B cell (primary cell): ENCODE measurements around the gene RRBP1. TPM values are rescaled to one million over a fixed set of nuclear protein-coding genes. Genes with fewer than 3 reads are reported as not detected.

Experiments used
- ATAC-seq: fragments of 200-7000 bp; cut with Tn5 transposase; one replicate; pipeline ENCODE4 v1.10.0; 2021; ENCODE audit warnings: low read depth, mild to moderate bottlenecking, moderate number of reproducible peaks, moderate library complexity
- CTCF ChIA-PET: fragments of 350-600 bp; sonication (Branson Sonifier 250); formaldehyde crosslinking; loops from one replicate; lab custom pipeline; 2021; ENCODE audit warnings: antibody characterized with exemption, inconsistent platforms; lab: Charles Lee
- POLR2A ChIA-PET: fragments of 350-600 bp; sonication (Branson Sonifier 250); formaldehyde crosslinking; loops from one replicate; lab custom pipeline; 2021; ENCODE audit warnings: antibody characterized with exemption; lab: Charles Lee
- DNase-seq: peaks from one replicate; pipeline ENCODE4 v3.0.0; 2013
- H2AFZ ChIP-seq: 2 replicates; pipeline ENCODE4 v1.6.1; 2012; ENCODE audit warnings: mild to moderate bottlenecking, low read depth, low read length; ENCODE audit not compliant: insufficient read depth, poor library complexity, severe bottlenecking
- H3K27ac ChIP-seq, 2 donors: 1 replicate in 1 of 2; 2 replicates in 1 of 2; pipeline ENCODE4 v1.5.1; 2012 to 2013; ENCODE audit warnings: low read length in 2 of 2, mild to moderate bottlenecking in 2 of 2, moderate library complexity in 1 of 2
- H3K27me3 ChIP-seq, 4 experiments: fragments of 200-600 bp in 1 of 4; sonication (generic) in 1 of 4; replicated peaks in 1 of 4; 1 replicate in 2 of 4; 2 replicates in 2 of 4; pipeline versions ENCODE4 v1.6.1 to v1.7.0; 2013 to 2016; ENCODE audit warnings: low read length in 3 of 4, mild to moderate bottlenecking in 2 of 4, mixed read lengths in 1 of 4, moderate library complexity in 1 of 4; ENCODE audit not compliant: insufficient read depth in 4 of 4, control insufficient read depth in 3 of 4; ENCODE audit errors: control extremely low read depth in 1 of 4
- H3K36me3 ChIP-seq, 2 experiments: replicated peaks in 1 of 2; 1 replicate in 1 of 2; 2 replicates in 1 of 2; pipeline versions ENCODE4 v1.6.1 to v1.7.1; 2013; ENCODE audit warnings: low read length in 1 of 2; ENCODE audit not compliant: insufficient read depth in 2 of 2, control insufficient read depth in 1 of 2; ENCODE audit errors: control extremely low read depth in 1 of 2, extremely low read depth in 1 of 2
- H3K4me1 ChIP-seq, 2 donors: fragments of 200-600 bp in 1 of 2; sonication (generic) in 1 of 2; 1 replicate in 1 of 2; 2 replicates in 1 of 2; pipeline versions ENCODE4 v1.5.1 to v1.6.1; 2013 to 2017; ENCODE audit warnings: low read length in 2 of 2; ENCODE audit not compliant: control insufficient read depth in 2 of 2, insufficient read depth in 2 of 2
- H3K4me2 ChIP-seq: replicated peaks from 2 replicates; pipeline ENCODE3; 2012; ENCODE audit warnings: mild to moderate bottlenecking, low read depth, low read length; ENCODE audit not compliant: poor library complexity, severe bottlenecking
- H3K4me3 ChIP-seq, 5 experiments: fragments of 200-600 bp in 1 of 5; sonication (generic) in 1 of 5; 1 replicate in 3 of 5; 2 replicates in 2 of 5; pipeline versions ENCODE4 v1.5.1 to v1.7.0; 2011 to 2016; ENCODE audit warnings: low read length in 4 of 5, mild to moderate bottlenecking in 4 of 5, low read depth in 2 of 5, control low read depth in 1 of 5, moderate library complexity in 1 of 5; ENCODE audit not compliant: insufficient read depth in 1 of 5; ENCODE audit errors: control extremely low read depth in 1 of 5, extremely low read depth in 1 of 5
- H3K79me2 ChIP-seq: fragments of 200-600 bp; sonication (generic); one replicate; pipeline ENCODE4 v1.6.0; 2016; ENCODE audit warnings: low read length; ENCODE audit not compliant: control insufficient read depth, insufficient read depth
- H3K9ac ChIP-seq: fragments of 200-600 bp; sonication (generic); 2 replicates; pipeline ENCODE4 v1.6.1; 2017; ENCODE audit warnings: mild to moderate bottlenecking, low read length, moderate library complexity
- H3K9me3 ChIP-seq, 3 donors: one replicate each; pipeline versions ENCODE4 v1.6.1 to v1.7.1; 2013; ENCODE audit warnings: low read length in 2 of 3; ENCODE audit not compliant: control insufficient read depth in 2 of 3, insufficient read depth in 1 of 3; ENCODE audit errors: control extremely low read depth in 1 of 3
- H4K20me1 ChIP-seq: 2 replicates; pipeline ENCODE4 v1.6.0; 2012; ENCODE audit warnings: mild to moderate bottlenecking, low read length; ENCODE audit not compliant: insufficient read depth, control insufficient read depth, poor library complexity, severe bottlenecking
- H3K27ac Mint-ChIP-seq: one replicate; pipeline ENCODE4 v1.8.0; 2021; ENCODE audit warnings: mixed read lengths
- H3K27me3 Mint-ChIP-seq: one replicate; pipeline ENCODE4 v1.8.0; 2021; ENCODE audit warnings: mixed read lengths
- H3K4me1 Mint-ChIP-seq: one replicate; pipeline ENCODE4 v1.8.0; 2021; ENCODE audit warnings: mixed read lengths
- H3K4me3 Mint-ChIP-seq: one replicate; pipeline ENCODE4 v1.8.0; 2021; ENCODE audit warnings: mixed read lengths
- H3K9me3 Mint-ChIP-seq: one replicate; pipeline ENCODE4 v1.8.0; 2022; ENCODE audit warnings: mixed read lengths; ENCODE audit not compliant: insufficient read depth
- EZH2 ChIP-seq: IDR thresholded peaks from 2 replicates; pipeline ENCODE4 v1.6.1; 2012; ENCODE audit warnings: borderline replicate concordance, low read depth, mild to moderate bottlenecking, moderate library complexity, low read length; ENCODE audit not compliant: insufficient read depth, poor library complexity, severe bottlenecking
- WGBS: methylation state at CpG from one replicate; pipeline ENCODE4 v1.1.5; 2013; ENCODE audit warnings: missing lambda C conversion rate; ENCODE audit not compliant: insufficient coverage; 5-methylcytosine and 5-hydroxymethylcytosine counted together
- intact Hi-C: fragments of 100-400 bp; cut with micrococcal nuclease; formaldehyde crosslinking; loops from one replicate; pipeline ENCODE4 v1.10.0; 2022
- polyA plus RNA-seq: library from polyadenylated mRNA; depleted of rRNA; stranded (reverse); fragments of >200 nt; gene quantifications from 2 replicates; pipeline ENCODE4 v1.2.3, GENCODE V29; 2012
- total RNA-seq, 2 donors: library from RNA; stranded (reverse); fragments of 120-200 nt in 1 of 2; gene quantifications; 1 replicate in 1 of 2; 2 replicates in 1 of 2; pipeline versions ENCODE4 v1.2.3 to v1.2.4, GENCODE V29; 2013 to 2022
- TF ChIP-seq, protein P1 (sequence below): fragments of 200-600 bp; IDR thresholded peaks from one replicate; pipeline ENCODE4 v1.8.0; 2022; ENCODE audit warnings: antibody characterized with exemption, mild to moderate bottlenecking

Gene RRBP1
- total and polyA plus RNA-seq, 2 donors (not counting 1 experiment from before 2014, with no cell fraction given), result 10.9 to 27.5 TPM

DNA sequence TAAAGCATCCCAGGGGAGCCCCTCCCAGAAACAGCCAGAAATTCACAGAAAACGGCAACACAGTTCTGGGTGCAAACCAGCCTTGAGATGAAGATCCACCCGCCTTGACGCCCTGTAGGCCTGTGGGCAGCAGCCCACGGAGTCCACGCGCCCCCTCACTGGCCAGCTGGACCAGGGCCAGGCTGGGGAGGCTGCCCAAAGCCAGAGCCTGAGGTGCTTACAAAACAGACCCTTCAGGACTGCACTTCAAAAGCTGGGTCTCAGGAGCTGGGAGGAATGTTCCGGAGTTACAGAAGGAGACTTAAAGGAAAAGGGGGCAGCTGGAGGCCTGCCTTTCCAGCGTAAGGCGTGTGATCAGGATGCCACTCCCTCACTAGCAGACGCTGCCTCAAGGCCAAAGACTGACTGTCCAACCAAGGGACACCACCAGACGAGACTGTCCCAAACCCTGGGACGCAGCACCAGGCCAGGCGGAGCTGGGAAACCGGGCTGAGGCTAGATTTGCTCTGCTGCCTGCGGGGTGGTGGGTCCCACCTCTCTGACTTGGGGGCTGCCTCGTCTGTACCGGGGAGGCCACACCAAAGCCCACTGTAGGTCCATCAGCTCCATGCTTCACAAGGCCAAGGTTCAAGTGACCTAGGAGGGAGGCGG is 48.1 kb downstream of the RRBP1 start:
- Mint-ChIP-seq H3K9me3 (no peaks in the 10 kb centered on the region), H3K27me3 (no peaks in the 10 kb centered on the region), H3K27ac (no peak overlapping the region), H3K4me3 (no peak overlapping the region), H3K4me1 (peaks cover 16% of the 10 kb centered on the region)
- Histone ChIP-seq H2AFZ (no peak overlapping the region), H3K27ac (no peak overlapping the region), H3K27me3 (no peaks in the 10 kb centered on the region), H3K4me1 (peaks cover 7 to 23% of the 10 kb centered on the region in 2 donors), H3K9me3 (no peaks in the 10 kb centered on the region), H3K4me3 (no peak overlapping the region), H3K36me3 (peaks cover 0 to 39% of the 10 kb centered on the region in 2 experiments), H4K20me1 (no peaks in the 10 kb centered on the region), H3K79me2 (no peaks in the 10 kb centered on the region), H3K9ac (no peak overlapping the region), H3K4me2 (no peak overlapping the region)
- TF ChIP-seq, protein P1, sequence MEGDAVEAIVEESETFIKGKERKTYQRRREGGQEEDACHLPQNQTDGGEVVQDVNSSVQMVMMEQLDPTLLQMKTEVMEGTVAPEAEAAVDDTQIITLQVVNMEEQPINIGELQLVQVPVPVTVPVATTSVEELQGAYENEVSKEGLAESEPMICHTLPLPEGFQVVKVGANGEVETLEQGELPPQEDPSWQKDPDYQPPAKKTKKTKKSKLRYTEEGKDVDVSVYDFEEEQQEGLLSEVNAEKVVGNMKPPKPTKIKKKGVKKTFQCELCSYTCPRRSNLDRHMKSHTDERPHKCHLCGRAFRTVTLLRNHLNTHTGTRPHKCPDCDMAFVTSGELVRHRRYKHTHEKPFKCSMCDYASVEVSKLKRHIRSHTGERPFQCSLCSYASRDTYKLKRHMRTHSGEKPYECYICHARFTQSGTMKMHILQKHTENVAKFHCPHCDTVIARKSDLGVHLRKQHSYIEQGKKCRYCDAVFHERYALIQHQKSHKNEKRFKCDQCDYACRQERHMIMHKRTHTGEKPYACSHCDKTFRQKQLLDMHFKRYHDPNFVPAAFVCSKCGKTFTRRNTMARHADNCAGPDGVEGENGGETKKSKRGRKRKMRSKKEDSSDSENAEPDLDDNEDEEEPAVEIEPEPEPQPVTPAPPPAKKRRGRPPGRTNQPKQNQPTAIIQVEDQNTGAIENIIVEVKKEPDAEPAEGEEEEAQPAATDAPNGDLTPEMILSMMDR, result no peak
- no peak for TF ChIP-seq EZH2
- CTCF ChIA-PET, result interaction anchor here (1.3 kb wide), 1 partner anchor 16 kb away, joined by 3 read pairs; no protein-coding TSS in a partner anchor
- intact Hi-C loops, result no loop called here
- DNase-seq, result no peak
- no peak for ATAC-seq
- WGBS, result 93% methylated on average over 18 of the region's 18 CpGs
- POLR2A ChIA-PET, result no interaction called here

DNA sequence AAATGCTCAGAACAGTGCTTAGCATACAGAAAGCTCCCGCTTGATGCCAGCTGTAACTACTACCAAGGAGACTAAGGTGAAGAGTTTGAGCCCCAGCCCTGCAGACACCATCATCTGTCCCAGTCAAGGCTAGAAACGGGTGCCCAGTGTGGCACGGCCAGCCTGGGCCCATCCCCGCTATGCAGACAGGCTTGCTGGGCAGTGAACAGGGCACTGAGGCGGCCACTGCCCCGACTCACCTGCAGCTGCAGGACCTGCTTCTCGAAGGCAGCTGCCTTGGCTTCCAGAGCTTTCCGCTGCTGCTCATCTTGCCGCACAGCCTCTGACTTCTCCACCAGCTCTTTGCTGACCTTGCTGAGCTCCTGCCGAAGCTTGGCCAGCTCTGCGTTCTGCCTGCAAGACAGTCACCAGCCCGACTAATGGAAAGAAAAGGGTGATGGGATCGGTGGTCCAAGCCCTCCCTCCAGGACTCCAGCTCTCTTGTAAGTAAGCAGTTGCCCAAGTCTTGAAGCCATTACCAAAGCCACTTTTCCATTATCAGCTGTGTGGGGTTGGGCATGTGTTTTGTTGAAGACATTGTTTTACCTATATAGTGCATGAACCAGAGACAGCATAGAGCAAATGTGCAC is 48.7 kb downstream of the RRBP1 start:
- H3K4me2 ChIP-seq, result no peak overlapping the region
- Mint-ChIP-seq H3K27ac (no peak overlapping the region), H3K27me3 (no peaks in the 10 kb centered on the region), H3K4me3 (no peak overlapping the region), H3K9me3 (no peaks in the 10 kb centered on the region), H3K4me1 (peaks cover 16% of the 10 kb centered on the region)
- no peak overlapping the region for H3K9ac ChIP-seq
- over 99% methylated on average over 12 of the region's 13 CpGs for WGBS
- H3K36me3 ChIP-seq, result peaks cover 0 to 39% of the 10 kb centered on the region in 2 experiments
- no peak overlapping the region for H3K27ac ChIP-seq
- CTCF ChIA-PET, result interaction anchor here (1.3 kb wide), 1 partner anchor 16 kb away, joined by 3 read pairs; no protein-coding TSS in a partner anchor
- H3K79me2 ChIP-seq, result no peaks in the 10 kb centered on the region
- DNase-seq, result no peak
- H3K9me3 ChIP-seq, result no peaks in the 10 kb centered on the region
- peaks cover 7 to 23% of the 10 kb centered on the region in 2 donors for H3K4me1 ChIP-seq
- no peak for ATAC-seq
- H4K20me1 ChIP-seq, result no peaks in the 10 kb centered on the region
- H2AFZ ChIP-seq, result no peak overlapping the region
- intact Hi-C loops, result no loop called here
- POLR2A ChIA-PET, result no interaction called here
- no peak overlapping the region for H3K4me3 ChIP-seq
- TF ChIP-seq, protein P1, result no peak
- no peak for TF ChIP-seq EZH2
- H3K27me3 ChIP-seq, result no peaks in the 10 kb centered on the region
